Measurements from ENCODE around the gene LZTR1.

DNA sequence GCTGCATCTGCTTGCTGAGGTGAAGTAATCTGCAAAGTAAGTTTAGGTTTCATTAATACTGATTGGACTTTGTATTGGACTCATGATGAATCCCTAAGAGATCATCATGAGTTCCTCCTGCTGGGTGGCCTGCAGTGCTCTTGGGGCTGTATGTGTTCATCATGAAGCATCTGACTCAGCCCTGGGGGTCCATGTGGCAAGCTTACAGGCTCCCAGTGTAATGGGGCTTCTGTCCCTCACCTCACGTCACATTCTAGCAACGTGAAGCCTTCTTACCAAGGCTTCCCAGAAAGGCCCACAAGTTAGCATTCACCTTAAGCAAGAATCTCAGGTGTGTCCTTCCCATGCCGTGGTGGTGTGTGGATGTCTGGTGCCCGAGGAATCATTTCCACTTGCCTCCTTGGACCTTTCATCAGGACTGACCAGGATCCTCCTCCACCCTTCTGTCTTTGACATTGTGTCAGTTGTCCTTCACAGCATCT is 41.2 kb upstream of the LZTR1 start:
- TF ChIP-seq, protein P1, sequence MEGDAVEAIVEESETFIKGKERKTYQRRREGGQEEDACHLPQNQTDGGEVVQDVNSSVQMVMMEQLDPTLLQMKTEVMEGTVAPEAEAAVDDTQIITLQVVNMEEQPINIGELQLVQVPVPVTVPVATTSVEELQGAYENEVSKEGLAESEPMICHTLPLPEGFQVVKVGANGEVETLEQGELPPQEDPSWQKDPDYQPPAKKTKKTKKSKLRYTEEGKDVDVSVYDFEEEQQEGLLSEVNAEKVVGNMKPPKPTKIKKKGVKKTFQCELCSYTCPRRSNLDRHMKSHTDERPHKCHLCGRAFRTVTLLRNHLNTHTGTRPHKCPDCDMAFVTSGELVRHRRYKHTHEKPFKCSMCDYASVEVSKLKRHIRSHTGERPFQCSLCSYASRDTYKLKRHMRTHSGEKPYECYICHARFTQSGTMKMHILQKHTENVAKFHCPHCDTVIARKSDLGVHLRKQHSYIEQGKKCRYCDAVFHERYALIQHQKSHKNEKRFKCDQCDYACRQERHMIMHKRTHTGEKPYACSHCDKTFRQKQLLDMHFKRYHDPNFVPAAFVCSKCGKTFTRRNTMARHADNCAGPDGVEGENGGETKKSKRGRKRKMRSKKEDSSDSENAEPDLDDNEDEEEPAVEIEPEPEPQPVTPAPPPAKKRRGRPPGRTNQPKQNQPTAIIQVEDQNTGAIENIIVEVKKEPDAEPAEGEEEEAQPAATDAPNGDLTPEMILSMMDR (IDR thresholded peaks at IDR 0.05): no peak
- no peak for TF ChIP-seq POLR2A (IDR thresholded peaks at IDR 0.05)
